ENCODE results near the gene PPP5C. TPM values are rescaled to one million over a fixed set of nuclear protein-coding genes. Genes with fewer than 3 reads are reported as not detected.
"Not testable (repeated sequence)": the region's sequence is repeated elsewhere in the genome, so short reads cannot be mapped to it uniquely, and the experiment has no call there.

PPP5C gene
- total RNA-seq, 1 experiment from 2014 or later: 58.1 TPM

DNA sequence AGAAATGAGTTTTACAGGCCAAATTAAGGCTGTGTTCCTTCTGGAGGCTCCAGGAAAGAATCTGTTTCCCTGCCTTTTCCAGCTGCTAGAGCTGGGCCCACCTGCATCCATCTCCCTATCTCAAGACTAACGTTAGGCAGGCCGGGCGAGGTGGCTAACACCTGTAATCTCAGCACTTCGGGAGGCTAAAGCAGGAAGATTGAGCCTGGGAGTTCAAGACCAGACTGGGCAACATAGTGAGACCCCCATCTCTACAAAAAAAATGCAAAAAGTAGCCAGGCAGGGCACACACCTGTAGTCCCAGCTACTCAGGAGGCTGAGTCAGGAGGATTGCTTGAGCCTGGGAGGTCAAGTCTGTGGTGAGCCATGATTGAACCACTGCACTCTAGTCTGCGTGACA is 35.4 kb upstream of the PPP5C start:
- TF ChIP-seq SIN3A (IDR thresholded peaks at IDR 0.05; ENCODE audit: borderline replicate concordance, insufficient read depth, low read depth, low read length): no peak
- TF ChIP-seq, protein P1, sequence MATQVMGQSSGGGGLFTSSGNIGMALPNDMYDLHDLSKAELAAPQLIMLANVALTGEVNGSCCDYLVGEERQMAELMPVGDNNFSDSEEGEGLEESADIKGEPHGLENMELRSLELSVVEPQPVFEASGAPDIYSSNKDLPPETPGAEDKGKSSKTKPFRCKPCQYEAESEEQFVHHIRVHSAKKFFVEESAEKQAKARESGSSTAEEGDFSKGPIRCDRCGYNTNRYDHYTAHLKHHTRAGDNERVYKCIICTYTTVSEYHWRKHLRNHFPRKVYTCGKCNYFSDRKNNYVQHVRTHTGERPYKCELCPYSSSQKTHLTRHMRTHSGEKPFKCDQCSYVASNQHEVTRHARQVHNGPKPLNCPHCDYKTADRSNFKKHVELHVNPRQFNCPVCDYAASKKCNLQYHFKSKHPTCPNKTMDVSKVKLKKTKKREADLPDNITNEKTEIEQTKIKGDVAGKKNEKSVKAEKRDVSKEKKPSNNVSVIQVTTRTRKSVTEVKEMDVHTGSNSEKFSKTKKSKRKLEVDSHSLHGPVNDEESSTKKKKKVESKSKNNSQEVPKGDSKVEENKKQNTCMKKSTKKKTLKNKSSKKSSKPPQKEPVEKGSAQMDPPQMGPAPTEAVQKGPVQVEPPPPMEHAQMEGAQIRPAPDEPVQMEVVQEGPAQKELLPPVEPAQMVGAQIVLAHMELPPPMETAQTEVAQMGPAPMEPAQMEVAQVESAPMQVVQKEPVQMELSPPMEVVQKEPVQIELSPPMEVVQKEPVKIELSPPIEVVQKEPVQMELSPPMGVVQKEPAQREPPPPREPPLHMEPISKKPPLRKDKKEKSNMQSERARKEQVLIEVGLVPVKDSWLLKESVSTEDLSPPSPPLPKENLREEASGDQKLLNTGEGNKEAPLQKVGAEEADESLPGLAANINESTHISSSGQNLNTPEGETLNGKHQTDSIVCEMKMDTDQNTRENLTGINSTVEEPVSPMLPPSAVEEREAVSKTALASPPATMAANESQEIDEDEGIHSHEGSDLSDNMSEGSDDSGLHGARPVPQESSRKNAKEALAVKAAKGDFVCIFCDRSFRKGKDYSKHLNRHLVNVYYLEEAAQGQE (IDR thresholded peaks at IDR 0.05; ENCODE audit: insufficient read depth in 1 of 2, low read depth in 2 of 2, low read length in 1 of 2): no peak
- no peak for TF ChIP-seq POLR2AphosphoS5 (IDR thresholded peaks at IDR 0.05; ENCODE audit: low read depth, low read length)
- no peak for TF ChIP-seq CTCF (IDR thresholded peaks at IDR 0.05)
- no peak for TF ChIP-seq TCF7L2 (IDR thresholded peaks at IDR 0.05; ENCODE audit: low read depth, low read length)
- intact Hi-C loops (cut with micrococcal nuclease; ENCODE audit: unreplicated experiment) (no loop called here), in situ Hi-C loops (cut with HindIII; ENCODE audit: low pct_unique_long_range_greater_than_20kb, low sequenced_read_pairs) (no loop called here)
- DNase-seq (ENCODE audit: low read depth, low spot score): no peak
- BruUV-seq (replicated peaks): no TSS peak
- H3K4me1 ChIP-seq (ENCODE audit: control insufficient read depth, insufficient read depth, low read length): no peaks in the 10 kb centered on the region; the same call in 1 of the 2 replicates
- ATAC-seq: no peak
- CTCF ChIA-PET: no interaction called here
- H3K27me3 ChIP-seq (ENCODE audit: control insufficient read depth, insufficient read depth, low read length): no peaks in the 10 kb centered on the region
- no peak overlapping the region for H3K27ac ChIP-seq (ENCODE audit: low read length)
- POLR2A ChIA-PET: no interaction called here
- no peak overlapping the region for H3K4me3 ChIP-seq (ENCODE audit: low read depth in 2 of 2, low read length in 2 of 2)
- H3K9me3 ChIP-seq (ENCODE audit: control insufficient read depth, insufficient read depth, low read depth, low read length): no peaks in the 10 kb centered on the region
- no peaks in the 10 kb centered on the region for H3K36me3 ChIP-seq (ENCODE audit: control insufficient read depth, insufficient read depth, low read length)

DNA sequence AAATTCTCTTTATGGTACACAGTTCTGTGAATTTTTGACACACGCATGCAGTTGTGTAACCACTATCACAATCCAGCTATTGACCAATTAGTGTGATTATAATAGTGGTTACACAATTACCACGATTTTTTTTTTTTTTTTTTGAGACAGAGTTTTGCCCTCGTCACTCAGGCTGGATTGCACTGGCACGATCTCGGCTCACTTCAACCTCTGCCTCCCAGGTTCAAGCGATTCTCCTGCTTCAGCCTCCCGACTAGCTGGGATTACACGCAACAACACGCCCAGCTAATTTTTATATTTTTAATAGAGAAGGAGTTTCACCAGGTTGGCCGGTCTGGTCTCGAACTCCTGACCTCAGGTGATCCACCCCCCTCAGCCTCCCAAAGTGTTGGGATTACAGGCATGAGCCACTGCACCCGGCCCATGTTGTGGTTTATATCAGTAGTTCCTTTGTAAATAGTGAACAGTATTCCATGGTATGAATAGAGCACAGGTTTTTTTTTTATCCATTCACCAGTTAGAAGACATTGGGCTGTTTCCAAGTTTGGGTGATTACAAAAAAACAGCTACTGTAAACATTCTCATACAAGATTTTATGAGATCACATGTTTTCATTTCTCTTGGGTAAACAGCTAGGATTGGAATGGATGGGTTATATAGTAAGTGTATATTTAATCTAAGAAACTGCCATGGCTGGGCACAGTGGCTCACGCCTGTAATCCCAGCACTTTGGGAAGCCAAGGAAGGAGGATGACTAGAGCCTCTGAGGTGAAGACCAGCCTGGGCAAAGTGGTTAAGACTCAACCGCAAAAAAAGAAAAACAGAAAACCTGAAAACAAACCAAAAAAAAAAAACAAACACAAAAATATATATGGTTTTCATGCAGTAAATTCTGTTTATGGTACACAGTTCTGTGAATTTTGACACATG is 33.1 kb upstream of the PPP5C start:
- H3K27ac ChIP-seq (ENCODE audit: low read length); H3K4me1 ChIP-seq (ENCODE audit: control insufficient read depth, insufficient read depth, low read length); H3K9me3 ChIP-seq (ENCODE audit: control insufficient read depth, insufficient read depth, low read depth, low read length); intact Hi-C loops (cut with micrococcal nuclease; ENCODE audit: unreplicated experiment); in situ Hi-C loops (cut with HindIII; ENCODE audit: low pct_unique_long_range_greater_than_20kb, low sequenced_read_pairs); H3K4me3 ChIP-seq (ENCODE audit: low read depth in 2 of 2, low read length in 2 of 2); H3K27me3 ChIP-seq (ENCODE audit: control insufficient read depth, insufficient read depth, low read length); BruUV-seq (replicated peaks); H3K36me3 ChIP-seq (ENCODE audit: control insufficient read depth, insufficient read depth, low read length): not testable (repeated sequence)
- ATAC-seq (peak; percentile 53), DNase-seq (ENCODE audit: low read depth, low spot score) (peak; percentile 28)
- ChIA-PET CTCF (interaction anchor here (0.7 kb wide), 1 partner anchor 33 kb away, joined by 12 read pairs; no protein-coding TSS in a partner anchor), POLR2A (interaction anchor here (0.6 kb wide), 1 partner anchor 41 kb away, joined by 7 read pairs; no protein-coding TSS in a partner anchor)

DNA sequence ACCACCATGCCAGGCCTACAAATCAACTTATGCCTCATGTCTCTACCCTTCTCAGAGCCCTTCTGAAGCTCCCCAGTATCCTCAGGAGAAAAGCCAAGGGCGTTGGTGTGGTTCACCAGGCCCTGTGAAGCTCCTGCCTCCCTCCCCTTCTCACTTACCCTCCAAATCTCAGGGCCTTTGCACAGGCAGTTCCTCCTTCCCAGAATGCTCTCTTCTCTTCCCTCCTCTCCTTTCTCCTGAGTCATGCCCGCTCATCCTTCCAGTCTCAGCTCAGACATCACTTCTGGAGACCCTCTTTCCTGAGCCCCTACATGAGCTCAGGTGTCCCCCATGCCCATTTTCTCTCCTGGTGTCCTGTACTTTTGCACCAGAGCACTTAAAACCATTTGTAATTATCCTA is 29.5 kb upstream of the PPP5C start:
- BruUV-seq (replicated peaks): no TSS peak
- in situ Hi-C loops (cut with HindIII; ENCODE audit: low pct_unique_long_range_greater_than_20kb, low sequenced_read_pairs): no loop called here

More for the DNA sequence above, 29.5 kb upstream of the PPP5C start:
- Histone ChIP-seq H3K27me3 (ENCODE audit: control insufficient read depth, insufficient read depth, low read length) (no peaks in the 10 kb centered on the region), H3K9me3 (ENCODE audit: control insufficient read depth, insufficient read depth, low read depth, low read length) (no peaks in the 10 kb centered on the region), H3K4me1 (ENCODE audit: control insufficient read depth, insufficient read depth, low read length) (no peaks in the 10 kb centered on the region; the same call in 1 of the 2 replicates), H3K36me3 (ENCODE audit: control insufficient read depth, insufficient read depth, low read length) (no peaks in the 10 kb centered on the region), H3K27ac (ENCODE audit: low read length) (no peak overlapping the region), H3K4me3 (ENCODE audit: low read depth in 2 of 2, low read length in 2 of 2) (no peak overlapping the region)
- ATAC-seq (no peak), DNase-seq (ENCODE audit: low read depth, low spot score) (no peak)
- TF ChIP-seq TCF7L2 (IDR thresholded peaks at IDR 0.05; ENCODE audit: low read depth, low read length) (no peak), CTCF (IDR thresholded peaks at IDR 0.05) (no peak), POLR2AphosphoS5 (IDR thresholded peaks at IDR 0.05; ENCODE audit: low read depth, low read length) (no peak), SIN3A (IDR thresholded peaks at IDR 0.05; ENCODE audit: borderline replicate concordance, insufficient read depth, low read depth, low read length) (no peak)
- TF ChIP-seq, protein P1 (IDR thresholded peaks at IDR 0.05; ENCODE audit: insufficient read depth in 1 of 2, low read depth in 2 of 2, low read length in 1 of 2): no peak
- intact Hi-C loops (cut with micrococcal nuclease; ENCODE audit: unreplicated experiment): no loop called here
- POLR2A ChIA-PET: no interaction called here
- CTCF ChIA-PET: no interaction called here

Data from Panc1 (cell line).